GM12892 (cell line): ENCODE data around the gene RLN2.

Experiments used
- POLR2A ChIP-seq: IDR thresholded peaks from 2 replicates; pipeline ENCODE4 v1.6.1; 2011; ENCODE audit warnings: low read depth, low read length, control low read depth
- POLR2AphosphoS5 ChIP-seq: IDR thresholded peaks from 2 replicates; pipeline ENCODE4 v1.6.1; 2011; ENCODE audit warnings: low read depth, low read length, control low read depth

DNA sequence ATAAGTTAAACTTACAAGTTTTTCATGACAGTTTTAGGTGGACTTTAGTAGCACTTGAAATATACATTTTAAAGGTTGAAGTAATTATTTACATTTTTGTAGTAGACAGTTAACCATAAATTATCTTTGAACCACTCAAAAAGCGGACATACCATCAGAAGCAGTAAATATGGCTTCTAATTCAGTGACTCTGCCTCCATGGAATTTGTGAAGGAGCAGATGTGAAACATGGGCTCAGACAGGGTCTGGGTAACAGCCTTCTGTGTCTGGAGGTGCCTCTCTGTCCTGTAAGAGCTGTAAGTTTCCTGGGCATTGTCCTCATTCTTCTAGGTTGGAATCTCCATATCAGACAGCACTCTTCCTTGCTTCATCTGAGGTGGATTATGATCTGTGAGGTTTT, 12.4 kb downstream of the RLN2 start:
- TF ChIP-seq POLR2AphosphoS5 (no peak), POLR2A (no peak)
